ENCODE measurements around the gene EXOC1.
"Not testable (repeated sequence)": the region's sequence is repeated elsewhere in the genome, so short reads cannot be mapped to it uniquely, and the experiment has no call there.

Gene EXOC1

DNA sequence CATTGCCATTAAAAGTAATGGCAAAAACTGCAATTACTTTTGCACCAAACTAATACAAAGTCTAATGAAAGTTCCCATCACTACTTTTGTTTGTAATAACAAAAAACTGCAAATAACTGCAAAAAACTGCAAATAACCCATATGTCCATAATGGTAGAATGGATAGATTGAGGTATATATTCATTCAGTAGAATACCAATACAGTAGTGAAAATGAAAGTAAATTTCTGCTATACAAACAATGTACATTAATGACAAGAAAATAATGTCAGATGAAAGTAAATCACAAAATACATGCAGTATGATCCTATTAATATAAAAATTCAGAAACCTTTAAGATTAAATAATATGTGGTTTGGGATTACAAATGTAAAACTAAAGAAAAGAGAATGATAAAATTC lies 54.0 kb downstream of the EXOC1 start:
- DNase-seq = no peak

GRCh38 chr4:55910140-55910539 lies 56.7 kb downstream of the EXOC1 start:
- DNase-seq = no peak

DNA sequence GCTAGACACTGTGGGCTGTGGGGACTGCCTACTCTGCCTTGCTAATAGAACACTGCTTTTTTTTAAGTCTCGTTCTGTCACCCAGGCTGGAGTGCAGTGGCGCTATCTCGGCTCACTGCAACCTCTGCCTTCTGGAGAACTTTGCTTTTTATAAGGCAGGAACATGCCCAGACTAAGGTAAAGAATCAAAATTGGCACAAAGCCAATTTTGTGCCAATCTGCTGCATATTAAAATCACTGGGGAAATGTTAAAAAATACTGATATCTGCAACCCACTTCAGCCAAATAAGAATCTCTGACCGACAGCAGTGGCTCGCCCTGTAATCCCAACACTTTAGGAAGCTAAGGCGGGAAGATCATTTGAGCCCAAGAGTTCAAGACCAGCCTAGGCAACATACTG lies 58.8 kb downstream of the EXOC1 start:
- no peak for DNase-seq

- no peak for DNase-seq
Observed at GRCh38 chr4:55920571-55920970, 67.1 kb downstream of the EXOC1 start.

GRCh38 chr4:55921093-55921492 lies 67.6 kb downstream of the EXOC1 start:
- DNase-seq = no peak

DNA sequence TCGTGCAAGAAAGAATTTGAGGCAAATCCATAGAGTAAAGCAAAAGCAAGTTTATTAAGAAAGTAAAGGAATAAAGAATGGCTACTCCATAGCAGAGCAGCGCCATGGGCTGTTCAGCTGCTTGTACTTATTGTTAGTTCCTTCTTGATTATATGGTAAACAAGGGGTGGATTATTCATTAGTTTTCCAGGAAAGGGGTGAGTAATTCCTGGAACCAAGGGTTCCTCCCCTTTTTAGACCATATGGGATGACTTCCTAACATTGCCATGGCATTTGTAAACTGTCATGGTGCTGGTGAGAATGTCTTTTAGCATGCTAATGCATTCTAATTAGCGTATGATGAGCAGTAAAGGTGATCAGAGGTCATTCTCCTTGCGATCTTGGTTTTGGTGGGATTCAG lies 71.8 kb downstream of the EXOC1 start:
- DNase-seq = no peak

DNA sequence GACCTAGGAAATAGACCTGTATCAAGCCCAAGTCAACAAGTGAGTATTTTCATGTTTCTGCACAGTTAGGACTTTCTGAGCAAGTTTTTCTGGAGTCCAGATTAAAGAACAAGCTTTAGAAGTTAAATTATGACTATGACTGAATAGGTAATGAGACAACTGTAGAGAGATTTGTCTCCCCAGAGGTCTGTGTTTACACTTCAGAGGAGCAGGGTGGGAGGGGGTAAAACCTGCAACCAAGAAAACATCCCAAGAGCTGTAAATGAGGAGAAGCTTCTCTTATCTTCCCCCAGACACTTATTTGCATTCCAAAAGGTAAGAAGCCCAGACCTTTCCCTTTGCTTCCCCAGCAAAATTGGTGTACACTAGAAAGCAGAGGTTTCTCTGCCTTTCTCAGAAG lies 73.2 kb downstream of the EXOC1 start:
- no peak for DNase-seq

DNA sequence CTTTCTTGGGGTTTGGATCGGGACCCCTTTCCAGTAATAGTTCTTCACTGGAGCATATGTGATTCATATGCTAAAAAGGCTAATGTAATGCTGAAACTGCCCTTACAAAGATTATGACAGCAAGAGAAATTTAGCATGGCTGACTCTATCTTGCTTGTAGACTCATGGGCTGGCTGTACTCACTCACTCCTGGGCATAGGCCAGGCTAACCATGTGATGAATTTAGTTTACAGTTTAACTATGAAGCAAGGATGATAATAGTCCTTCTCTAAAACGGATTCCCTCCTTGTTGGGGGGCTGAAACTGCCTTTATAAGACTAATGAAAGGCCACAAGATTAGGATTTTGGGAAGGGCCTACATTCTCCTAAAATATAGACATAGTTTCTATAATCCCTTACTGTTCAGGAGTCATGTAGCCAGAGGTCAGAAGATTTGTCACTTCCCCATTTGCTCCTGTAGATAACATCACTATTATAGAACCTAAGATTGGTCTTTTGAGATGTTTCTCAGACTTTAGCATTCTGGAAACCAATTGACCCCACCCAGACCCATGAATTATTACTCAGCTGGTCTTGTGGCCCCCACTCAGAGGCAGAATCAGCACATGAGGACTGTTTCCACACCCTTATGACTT lies 74.5 kb downstream of the EXOC1 start:
- no peak for DNase-seq

GRCh38 chr4:55928846-55929245 lies 75.4 kb downstream of the EXOC1 start:
- DNase-seq = no peak

DNA sequence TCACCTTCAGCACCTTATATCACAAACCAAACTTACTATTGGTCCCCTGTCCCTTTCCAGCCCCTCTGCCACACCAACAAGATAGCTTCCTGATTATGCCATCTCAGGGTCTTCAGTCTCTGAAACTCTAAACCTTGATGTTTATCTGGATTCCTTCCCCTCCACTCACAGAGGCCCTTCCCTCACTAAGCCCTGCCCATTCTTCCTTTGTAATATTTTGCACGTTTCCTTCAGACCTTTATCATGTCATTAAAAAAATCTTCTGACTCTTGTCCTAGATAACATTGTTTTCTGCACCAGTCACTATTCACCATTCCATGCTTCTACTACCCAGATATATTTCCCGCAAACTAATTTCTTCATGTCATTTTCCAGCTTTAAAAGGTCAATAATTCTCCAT lies 77.6 kb downstream of the EXOC1 start:
- no peak for DNase-seq

- DNase-seq = no peak
Observed at GRCh38 chr4:55931833-55932232, 78.4 kb downstream of the EXOC1 start.

- no peak for DNase-seq
Observed at GRCh38 chr4:55932511-55932910, 79.1 kb downstream of the EXOC1 start.

DNA sequence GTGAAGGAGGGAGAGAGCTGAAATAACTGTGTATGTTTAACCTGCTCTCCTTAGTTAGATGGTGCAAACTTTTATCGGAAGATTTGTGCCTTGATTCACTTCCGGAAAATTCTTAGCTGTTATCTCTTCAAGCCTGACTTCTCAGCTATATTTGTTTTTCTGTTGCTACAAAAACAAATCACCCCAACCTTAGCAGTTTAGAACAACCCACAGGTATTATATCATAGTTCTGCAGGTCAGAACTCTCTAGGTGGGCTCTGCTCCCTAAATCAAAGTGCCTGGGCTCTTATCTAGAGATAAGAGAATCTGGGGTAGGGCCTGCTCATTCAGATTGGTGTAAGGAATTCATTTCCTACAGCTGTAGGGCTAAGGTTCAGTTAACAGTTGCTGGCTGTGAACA lies 80.2 kb downstream of the EXOC1 start:
- DNase-seq = no peak

- not testable (repeated sequence) for DNase-seq
Observed at GRCh38 chr4:55935907-55936306, 82.5 kb downstream of the EXOC1 start.

- no peak for DNase-seq
Observed at GRCh38 chr4:55938481-55938880, 85.0 kb downstream of the EXOC1 start.

DNA sequence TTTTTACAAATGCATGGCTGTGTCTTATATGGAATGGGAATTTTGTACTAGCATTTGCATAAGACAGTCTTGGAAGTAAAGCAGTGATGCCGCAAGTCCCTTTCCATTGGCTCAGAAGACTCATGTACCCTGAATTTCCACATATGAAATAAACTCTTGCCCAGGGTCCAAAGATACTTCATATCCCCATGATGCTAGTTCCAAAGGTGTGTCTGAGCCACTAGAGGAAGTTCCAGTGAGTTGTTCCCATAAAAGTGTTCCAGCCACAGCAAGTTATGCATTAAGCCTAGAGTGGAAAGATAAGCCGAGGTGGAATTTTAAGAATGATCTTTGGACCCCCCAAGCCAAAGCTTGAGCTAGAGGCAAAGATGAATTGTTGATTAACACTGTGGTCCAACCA lies 86.0 kb downstream of the EXOC1 start:
- DNase-seq = no peak

DNA sequence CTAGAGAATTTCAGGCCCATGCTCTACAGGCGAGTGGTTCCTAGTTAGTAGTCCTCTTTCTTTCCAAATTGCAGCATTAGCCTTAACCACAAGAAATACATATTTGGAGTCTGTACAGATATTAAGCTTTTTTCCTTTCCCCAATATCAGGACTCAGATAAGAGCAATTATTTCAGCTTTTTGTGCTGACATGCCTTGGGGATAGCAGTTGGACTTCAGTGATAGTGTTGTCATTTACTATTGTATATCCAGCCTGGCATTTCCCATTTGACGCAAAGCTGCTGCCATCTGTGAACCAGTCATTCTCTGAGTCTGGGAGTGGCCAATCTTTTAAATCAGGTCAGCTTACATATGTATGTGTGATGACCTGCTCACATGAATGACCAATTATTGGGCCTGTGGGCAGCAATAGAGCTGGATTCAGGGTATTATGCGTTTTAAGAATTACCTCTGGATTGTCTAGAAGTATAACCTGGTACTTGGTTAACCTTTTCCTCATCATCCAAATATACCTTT lies 88.5 kb downstream of the EXOC1 start:
- DNase-seq = no peak

DNA sequence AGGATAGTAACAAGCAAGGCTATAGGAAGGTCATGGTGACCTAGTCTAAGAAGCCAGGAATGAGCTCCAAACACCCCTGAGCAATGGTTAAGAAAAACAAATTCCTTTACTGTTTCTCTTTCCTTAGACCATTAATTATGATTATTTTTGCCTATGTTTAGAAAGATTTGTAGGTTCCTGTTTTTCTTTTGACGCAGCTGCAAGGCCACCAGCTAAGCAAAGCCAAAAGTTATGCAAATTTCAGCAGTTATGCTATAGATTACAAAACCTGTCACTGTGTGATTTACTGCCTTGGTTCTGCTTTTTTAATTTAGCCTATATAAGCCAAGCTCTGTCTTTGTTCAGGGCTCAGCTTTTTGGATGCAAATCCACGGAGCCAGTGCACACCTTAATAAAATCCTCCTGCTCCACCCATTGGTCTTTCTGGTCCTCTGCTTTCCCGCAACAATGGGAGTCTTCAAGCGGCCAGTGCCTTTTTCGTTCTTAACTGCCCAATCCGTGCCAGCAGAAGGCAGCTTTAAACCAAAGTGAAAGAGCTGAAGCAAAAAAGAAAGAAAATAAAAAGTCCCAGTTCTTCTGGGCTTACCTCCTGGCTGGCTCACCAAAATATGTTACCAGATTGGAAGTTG lies 93.9 kb downstream of the EXOC1 start:
- DNase-seq = peak; percentile 28

DNA sequence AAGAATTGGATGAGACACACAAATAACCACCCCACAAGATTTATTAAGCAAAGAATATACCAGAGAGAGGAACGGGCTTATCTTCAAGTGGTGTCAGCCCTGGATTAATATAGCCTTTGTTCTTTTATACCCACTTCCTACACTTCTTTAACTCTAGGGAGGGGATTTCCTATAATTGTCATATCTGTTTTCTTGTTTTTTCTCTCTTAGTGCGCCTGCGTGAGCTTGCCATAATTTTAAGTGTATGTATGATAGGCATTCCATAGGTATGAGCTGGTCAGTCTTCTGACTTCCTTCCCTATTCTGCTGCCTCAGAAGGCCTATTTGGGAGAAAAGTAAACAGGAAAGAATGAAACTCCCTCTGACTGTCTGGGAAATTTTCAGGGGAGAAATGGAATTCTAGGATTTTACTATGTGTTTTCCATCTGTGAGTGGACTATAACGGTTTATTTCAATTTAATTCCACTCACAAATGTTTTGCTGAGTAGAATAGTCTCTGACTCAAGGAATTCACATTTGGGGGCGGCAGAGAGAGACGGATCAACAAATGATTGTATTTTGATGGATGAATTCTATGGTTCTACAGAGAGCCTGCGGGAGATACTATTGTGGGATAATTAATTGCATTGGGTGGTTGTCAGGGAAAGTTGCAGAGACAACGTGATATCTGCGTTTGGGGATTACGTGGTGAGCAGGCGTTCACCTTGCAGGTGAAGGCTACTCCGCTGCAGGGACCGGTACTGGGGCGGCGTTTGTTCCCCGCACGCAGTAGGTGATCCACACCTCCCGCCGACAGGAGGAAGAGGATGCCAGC lies 94.7 kb downstream of the EXOC1 start:
- peak; percentile 76 for DNase-seq

GRCh38 chr4:55948726-55949481 lies 95.5 kb downstream of the EXOC1 start, which contains the start of gene CEP135:
Gene CEP135 (plus strand): TSS chr4:55948945. CDS start chr4:55952131, 3,186 bp downstream.
- DNase-seq = peak; percentile 95

GRCh38 chr4:55949482-55949802 lies 96.0 kb downstream of the EXOC1 start:
- no peak for DNase-seq

- no peak for DNase-seq
Observed at GRCh38 chr4:55951191-55951922, 97.9 kb downstream of the EXOC1 start.
